ENCODE measurements around the gene SLIT3. TPM values are rescaled to one million over a fixed set of nuclear protein-coding genes. Genes with fewer than 3 reads are reported as not detected.

SLIT3 gene
- total RNA-seq, 1 experiment from 2014 or later, result not detected

- Histone ChIP-seq H3K9me3 (ENCODE audit: low read length) (no peaks in the 10 kb centered on the region), H3K9ac (ENCODE audit: low read length) (no peak overlapping the region), H3K9me2 (replicated peaks; ENCODE audit: insufficient read depth, low read length) (no peaks in the 10 kb centered on the region)
Observed at GRCh38 chr5:168788786-168789185, 512.2 kb downstream of the SLIT3 start.

GRCh38 chr5:168788107-168788506 lies 512.8 kb downstream of the SLIT3 start:
- H3K79me2 ChIP-seq (ENCODE audit: low read length), result no peaks in the 10 kb centered on the region
- DNase-seq, result no peak
- H3K4me1 ChIP-seq (ENCODE audit: low read length), result no peaks in the 10 kb centered on the region
- no peak overlapping the region for H3K27ac ChIP-seq (ENCODE audit: low read length)
- H3K4me2 ChIP-seq (ENCODE audit: low read depth, low read length, poor library complexity, severe bottlenecking), result no peak overlapping the region
- no peaks in the 10 kb centered on the region for H4K20me1 ChIP-seq (ENCODE audit: insufficient read depth, low read depth, low read length)
- no peak overlapping the region for H2AFZ ChIP-seq (ENCODE audit: low read length)
- H3K36me3 ChIP-seq (ENCODE audit: insufficient read depth, low read length), result no peaks in the 10 kb centered on the region
- H3K27me3 ChIP-seq (ENCODE audit: low read length), result no peaks in the 10 kb centered on the region; the same call in 1 of the 2 replicates
- no peak overlapping the region for H3K4me3 ChIP-seq (ENCODE audit: low read length)
- H3K9me3 ChIP-seq (ENCODE audit: low read length), result no peaks in the 10 kb centered on the region
- no peak overlapping the region for H3K9ac ChIP-seq (ENCODE audit: low read length)
- H3K9me2 ChIP-seq (replicated peaks; ENCODE audit: insufficient read depth, low read length), result no peaks in the 10 kb centered on the region

More at GRCh38 chr5:168788786-168789185, 512.2 kb downstream of the SLIT3 start:
- no peak overlapping the region for H3K27ac ChIP-seq (ENCODE audit: low read length)
- no peak overlapping the region for H3K4me2 ChIP-seq (ENCODE audit: low read depth, low read length, poor library complexity, severe bottlenecking)
- no peak overlapping the region for H2AFZ ChIP-seq (ENCODE audit: low read length)
- no peaks in the 10 kb centered on the region for H3K4me1 ChIP-seq (ENCODE audit: low read length)
- no peak for DNase-seq
- H3K79me2 ChIP-seq (ENCODE audit: low read length), result no peaks in the 10 kb centered on the region
- H3K27me3 ChIP-seq (ENCODE audit: low read length), result no peaks in the 10 kb centered on the region
- H3K4me3 ChIP-seq (ENCODE audit: low read length), result no peak overlapping the region
- no peaks in the 10 kb centered on the region for H4K20me1 ChIP-seq (ENCODE audit: insufficient read depth, low read depth, low read length)
- H3K36me3 ChIP-seq (ENCODE audit: insufficient read depth, low read length), result no peaks in the 10 kb centered on the region

GRCh38 chr5:168786147-168786546 lies 514.8 kb downstream of the SLIT3 start:
- Histone ChIP-seq H3K27me3 (ENCODE audit: low read length) (peaks cover 2% of the 10 kb centered on the region; the same call in 1 of the 2 replicates), H3K27ac (ENCODE audit: low read length) (no peak overlapping the region), H4K20me1 (ENCODE audit: insufficient read depth, low read depth, low read length) (no peaks in the 10 kb centered on the region), H3K36me3 (ENCODE audit: insufficient read depth, low read length) (no peaks in the 10 kb centered on the region), H3K9ac (ENCODE audit: low read length) (no peak overlapping the region), H3K4me1 (ENCODE audit: low read length) (no peaks in the 10 kb centered on the region), H3K4me3 (ENCODE audit: low read length) (no peak overlapping the region), H3K9me2 (replicated peaks; ENCODE audit: insufficient read depth, low read length) (no peaks in the 10 kb centered on the region), H3K4me2 (ENCODE audit: low read depth, low read length, poor library complexity, severe bottlenecking) (no peak overlapping the region), H3K9me3 (ENCODE audit: low read length) (no peaks in the 10 kb centered on the region), H3K79me2 (ENCODE audit: low read length) (no peaks in the 10 kb centered on the region), H2AFZ (ENCODE audit: low read length) (no peak overlapping the region)
- no peak for DNase-seq

- Histone ChIP-seq H3K4me1 (ENCODE audit: low read length) (no peaks in the 10 kb centered on the region), H3K9me2 (replicated peaks; ENCODE audit: insufficient read depth, low read length) (no peaks in the 10 kb centered on the region), H3K79me2 (ENCODE audit: low read length) (no peaks in the 10 kb centered on the region), H3K27me3 (ENCODE audit: low read length) (peaks cover 2% of the 10 kb centered on the region; the same call in 1 of the 2 replicates), H4K20me1 (ENCODE audit: insufficient read depth, low read depth, low read length) (no peaks in the 10 kb centered on the region), H3K36me3 (ENCODE audit: insufficient read depth, low read length) (no peaks in the 10 kb centered on the region), H3K9ac (ENCODE audit: low read length) (no peak overlapping the region), H3K27ac (ENCODE audit: low read length) (no peak overlapping the region), H3K4me3 (ENCODE audit: low read length) (no peak overlapping the region), H2AFZ (ENCODE audit: low read length) (no peak overlapping the region), H3K9me3 (ENCODE audit: low read length) (no peaks in the 10 kb centered on the region), H3K4me2 (ENCODE audit: low read depth, low read length, poor library complexity, severe bottlenecking) (no peak overlapping the region)
- DNase-seq, result no peak
Observed at GRCh38 chr5:168784454-168784853, 516.5 kb downstream of the SLIT3 start.

- Histone ChIP-seq H2AFZ (ENCODE audit: low read length) (no peak overlapping the region), H3K4me1 (ENCODE audit: low read length) (no peaks in the 10 kb centered on the region), H3K36me3 (ENCODE audit: insufficient read depth, low read length) (no peaks in the 10 kb centered on the region), H4K20me1 (ENCODE audit: insufficient read depth, low read depth, low read length) (no peaks in the 10 kb centered on the region), H3K4me2 (ENCODE audit: low read depth, low read length, poor library complexity, severe bottlenecking) (no peak overlapping the region), H3K4me3 (ENCODE audit: low read length) (no peak overlapping the region), H3K79me2 (ENCODE audit: low read length) (no peaks in the 10 kb centered on the region), H3K27ac (ENCODE audit: low read length) (no peak overlapping the region), H3K9me2 (replicated peaks; ENCODE audit: insufficient read depth, low read length) (no peaks in the 10 kb centered on the region), H3K27me3 (ENCODE audit: low read length) (peaks cover 2% of the 10 kb centered on the region; the same call in 1 of the 2 replicates), H3K9ac (ENCODE audit: low read length) (no peak overlapping the region), H3K9me3 (ENCODE audit: low read length) (no peaks in the 10 kb centered on the region)
- DNase-seq, result no peak
Observed at GRCh38 chr5:168781941-168782571, 518.9 kb downstream of the SLIT3 start.

- Histone ChIP-seq H3K79me2 (ENCODE audit: low read length) (no peaks in the 10 kb centered on the region), H3K27ac (ENCODE audit: low read length) (no peak overlapping the region)
- DNase-seq, result no peak
Observed at GRCh38 chr5:168780888-168781287, 520.1 kb downstream of the SLIT3 start.

GRCh38 chr5:168779333-168779732 lies 521.6 kb downstream of the SLIT3 start:
- Histone ChIP-seq H3K9me2 (replicated peaks; ENCODE audit: insufficient read depth, low read length) (no peaks in the 10 kb centered on the region), H3K36me3 (ENCODE audit: insufficient read depth, low read length) (no peaks in the 10 kb centered on the region), H3K4me3 (ENCODE audit: low read length) (no peak overlapping the region), H3K9ac (ENCODE audit: low read length) (no peak overlapping the region), H3K79me2 (ENCODE audit: low read length) (no peaks in the 10 kb centered on the region), H2AFZ (ENCODE audit: low read length) (no peak overlapping the region), H3K27me3 (ENCODE audit: low read length) (peaks cover 2% of the 10 kb centered on the region; the same call in 1 of the 2 replicates), H3K9me3 (ENCODE audit: low read length) (no peaks in the 10 kb centered on the region), H3K4me2 (ENCODE audit: low read depth, low read length, poor library complexity, severe bottlenecking) (no peak overlapping the region), H4K20me1 (ENCODE audit: insufficient read depth, low read depth, low read length) (no peaks in the 10 kb centered on the region), H3K4me1 (ENCODE audit: low read length) (peaks cover 9% of the 10 kb centered on the region), H3K27ac (ENCODE audit: low read length) (no peak overlapping the region)
- DNase-seq, result no peak

More at GRCh38 chr5:168780888-168781287, 520.1 kb downstream of the SLIT3 start:
- Histone ChIP-seq H3K9me3 (ENCODE audit: low read length) (no peaks in the 10 kb centered on the region), H4K20me1 (ENCODE audit: insufficient read depth, low read depth, low read length) (no peaks in the 10 kb centered on the region), H3K36me3 (ENCODE audit: insufficient read depth, low read length) (no peaks in the 10 kb centered on the region), H3K9me2 (replicated peaks; ENCODE audit: insufficient read depth, low read length) (no peaks in the 10 kb centered on the region), H3K4me3 (ENCODE audit: low read length) (no peak overlapping the region), H3K4me2 (ENCODE audit: low read depth, low read length, poor library complexity, severe bottlenecking) (no peak overlapping the region), H2AFZ (ENCODE audit: low read length) (no peak overlapping the region), H3K9ac (ENCODE audit: low read length) (no peak overlapping the region), H3K27me3 (ENCODE audit: low read length) (peaks cover 2% of the 10 kb centered on the region; the same call in 1 of the 2 replicates), H3K4me1 (ENCODE audit: low read length) (peaks cover 6% of the 10 kb centered on the region)

- no peak overlapping the region for H2AFZ ChIP-seq (ENCODE audit: low read length)
- no peaks in the 10 kb centered on the region for H3K9me2 ChIP-seq (replicated peaks; ENCODE audit: insufficient read depth, low read length)
- H3K9ac ChIP-seq (ENCODE audit: low read length), result no peak overlapping the region
- no peak overlapping the region for H3K4me2 ChIP-seq (ENCODE audit: low read depth, low read length, poor library complexity, severe bottlenecking)
- no peaks in the 10 kb centered on the region for H3K36me3 ChIP-seq (ENCODE audit: insufficient read depth, low read length)
- H3K27ac ChIP-seq (ENCODE audit: low read length), result no peak overlapping the region
- H3K4me1 ChIP-seq (ENCODE audit: low read length), result peaks cover 9% of the 10 kb centered on the region
- DNase-seq, result no peak
- no peaks in the 10 kb centered on the region for H3K79me2 ChIP-seq (ENCODE audit: low read length)
- H3K9me3 ChIP-seq (ENCODE audit: low read length), result no peaks in the 10 kb centered on the region
- H3K4me3 ChIP-seq (ENCODE audit: low read length), result no peak overlapping the region
- H3K27me3 ChIP-seq (ENCODE audit: low read length), result peaks cover 2% of the 10 kb centered on the region; the same call in 1 of the 2 replicates
- H4K20me1 ChIP-seq (ENCODE audit: insufficient read depth, low read depth, low read length), result 0 out of 2 replicates have a peak, but pooled peaks cover 4% of the 10 kb centered on the region
Observed at GRCh38 chr5:168778536-168778935, 522.4 kb downstream of the SLIT3 start.

Measured in Karpas-422 (cell line).